RPMI7951 (cell line): ENCODE results near the gene RPN1. TPM values are rescaled to one million over a fixed set of nuclear protein-coding genes. Genes with fewer than 3 reads are reported as not detected.
"Not testable (repeated sequence)": the region's sequence is repeated elsewhere in the genome, so short reads cannot be mapped to it uniquely, and the experiment has no call there.

ENCODE experiments used
- DNase-seq: peaks from one replicate; pipeline ENCODE4 v3.0.0-alpha.2; 2012; ENCODE audit warnings: low read depth
- total RNA-seq: library from RNA; depleted of rRNA; stranded (reverse); fragments of >200 nt; shearing (Covaris generic); gene quantifications from 2 replicates; pipeline ENCODE4 v1.2.3, GENCODE V29; 2014

RPN1 gene
- total RNA-seq, 1 experiment from 2014 or later = 423 TPM

DNA sequence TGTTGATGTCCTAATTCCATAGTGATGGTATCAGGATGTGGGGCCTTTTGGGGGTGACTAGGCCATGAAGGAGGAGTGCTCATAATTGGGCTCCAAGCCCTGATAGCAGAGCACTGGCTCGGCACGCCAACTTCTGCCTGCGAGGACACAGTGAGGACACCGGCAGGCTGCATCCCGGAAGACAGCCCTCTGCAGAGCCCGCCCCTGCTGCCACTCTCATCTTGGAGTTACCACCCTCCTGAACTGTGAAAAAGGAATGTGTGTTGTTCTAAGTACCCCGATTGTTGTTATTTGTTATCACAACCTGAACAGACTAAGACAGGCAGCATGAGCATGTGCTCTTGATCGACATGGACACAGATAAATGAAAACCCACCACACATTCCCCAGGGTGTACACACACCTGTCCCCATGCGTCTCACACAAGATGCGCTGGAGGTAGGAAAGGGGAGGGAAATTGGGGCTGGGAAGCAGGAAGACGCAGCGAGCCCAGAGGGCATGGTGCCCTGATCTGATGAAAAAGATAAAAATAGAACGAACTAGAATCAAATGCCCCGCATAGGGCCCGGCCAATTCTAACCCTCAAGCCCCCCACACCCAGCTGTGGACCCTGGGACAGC, 40.1 kb downstream of the RPN1 start:
- no peak for DNase-seq

DNA sequence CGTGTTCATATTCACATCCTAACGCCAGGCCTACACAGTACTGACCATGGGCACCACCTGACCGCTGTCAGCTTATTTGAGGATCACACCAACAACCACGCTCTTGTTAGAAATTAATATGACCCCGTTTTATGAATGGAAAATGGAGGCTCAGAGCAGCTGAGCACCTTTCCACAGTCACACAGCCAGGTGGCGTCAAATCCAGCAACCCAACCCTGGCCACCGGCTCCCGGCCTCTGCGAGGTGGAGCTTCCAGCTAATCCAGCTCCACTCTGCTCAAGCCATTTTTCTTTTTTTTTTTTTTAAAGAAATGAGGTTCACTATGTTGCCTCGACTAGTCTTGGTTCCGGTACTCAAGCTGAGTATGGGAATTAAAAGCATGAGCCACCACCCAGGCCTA, 41.3 kb downstream of the RPN1 start:
- DNase-seq = no peak

DNA sequence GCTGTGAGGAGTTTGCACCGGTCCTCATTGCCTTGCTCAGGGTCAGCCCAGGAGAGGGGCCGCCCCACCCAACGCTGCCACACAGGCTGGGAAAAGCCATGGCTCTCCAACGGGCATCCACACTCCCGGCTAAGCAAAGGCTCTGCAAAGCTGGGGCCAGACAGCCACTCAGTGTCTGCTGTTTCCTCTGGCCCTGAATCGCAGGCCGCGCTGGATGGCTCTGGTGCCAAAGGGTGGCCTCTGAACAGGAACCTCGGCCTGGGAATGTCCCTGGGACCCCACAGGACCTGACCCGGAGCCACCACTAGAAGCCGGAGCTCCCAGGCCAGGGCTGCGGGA, 42.9 kb downstream of the RPN1 start:
- DNase-seq = no peak

- DNase-seq = no peak
Observed at GRCh38 chr3:128606094-128606493, 44.5 kb downstream of the RPN1 start.

GRCh38 chr3:128605091-128606046, 45.2 kb downstream of the RPN1 start:
- DNase-seq = no peak

GRCh38 chr3:128603811-128604775, 46.5 kb downstream of the RPN1 start:
- no peak for DNase-seq

DNA sequence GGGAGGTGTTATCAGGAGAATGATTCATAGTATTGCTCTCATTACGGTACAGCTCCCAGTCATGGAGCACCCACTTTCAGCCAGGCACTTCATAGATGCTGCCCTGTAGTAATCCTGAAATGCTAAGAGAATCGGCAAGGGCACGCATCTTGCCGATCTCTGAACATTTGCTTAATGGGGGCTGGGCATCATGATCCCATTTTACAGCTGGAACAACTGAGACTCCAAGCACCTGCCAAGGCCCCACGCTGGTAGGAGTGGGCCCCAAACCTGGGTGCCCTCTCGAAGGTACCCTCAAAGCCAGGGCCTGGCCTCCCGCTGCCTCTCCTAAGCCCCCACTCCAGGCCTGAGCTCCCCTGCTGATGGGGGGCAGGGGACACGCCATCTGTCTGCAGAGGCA, 47.3 kb downstream of the RPN1 start:
- DNase-seq = no peak

- no peak for DNase-seq
Observed at GRCh38 chr3:128598884-128599664, 51.5 kb downstream of the RPN1 start.

- DNase-seq = no peak
Observed at GRCh38 chr3:128597900-128598299, 52.7 kb downstream of the RPN1 start.

DNA sequence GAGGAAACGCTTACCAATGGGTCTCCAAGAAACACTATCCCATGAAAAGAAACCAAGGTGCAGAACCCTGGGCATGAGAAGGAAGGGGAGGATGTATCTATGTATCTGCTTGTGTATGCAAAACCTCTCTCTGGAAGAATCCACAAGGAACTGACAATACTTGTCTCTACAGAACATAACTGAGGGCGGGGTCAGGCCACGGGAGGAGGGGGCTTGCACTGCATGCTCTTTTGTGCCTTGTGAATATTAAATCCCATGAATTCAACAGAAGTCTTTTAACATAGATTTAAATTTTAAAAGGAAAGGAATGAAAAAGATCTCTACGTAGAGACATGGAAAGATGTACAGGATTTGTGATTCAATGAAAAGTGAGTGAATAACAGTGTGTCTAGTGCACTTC, 57.8 kb downstream of the RPN1 start:
- DNase-seq = no peak

GRCh38 chr3:128591738-128592426, 58.7 kb downstream of the RPN1 start:
- no peak for DNase-seq

DNA sequence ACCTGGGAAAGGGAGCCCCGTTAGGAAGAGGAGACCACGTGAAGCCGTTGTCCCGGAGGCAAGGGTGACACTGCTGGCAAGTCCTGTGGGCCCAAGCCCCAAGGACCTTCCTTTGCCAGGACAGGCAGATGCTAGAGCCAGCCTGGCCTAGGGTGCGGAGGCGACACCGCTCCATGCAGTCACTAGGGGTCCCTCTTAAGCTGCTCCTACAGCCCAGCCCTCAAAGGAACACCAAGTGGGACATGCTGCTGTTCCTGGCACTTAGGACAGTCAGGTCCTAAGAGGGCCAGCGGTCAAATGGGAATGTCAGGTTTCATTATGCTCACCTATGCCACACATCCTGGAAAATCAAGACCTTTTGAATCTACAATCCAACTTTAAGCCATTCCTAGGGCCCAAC, 59.7 kb downstream of the RPN1 start:
- DNase-seq = no peak

DNA sequence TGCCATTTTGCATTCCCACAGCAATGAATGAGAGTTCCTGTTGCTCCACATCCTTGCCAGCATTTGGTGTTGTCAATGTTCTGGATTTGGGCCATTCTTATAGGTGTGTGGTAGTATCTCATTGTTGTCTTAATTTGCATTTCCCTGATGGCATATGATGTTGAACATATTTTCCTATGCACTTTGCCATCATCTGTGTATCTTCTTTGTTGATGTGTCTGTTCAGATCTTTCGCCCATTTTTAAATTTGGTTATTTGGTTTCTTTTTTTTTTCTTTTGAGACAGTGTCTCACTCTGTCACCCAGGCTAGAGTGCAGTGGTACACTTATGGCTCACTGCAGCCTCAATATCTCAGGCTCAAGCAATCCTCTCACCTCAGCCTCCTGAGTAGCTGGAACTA, 60.6 kb downstream of the RPN1 start:
- DNase-seq = not testable (repeated sequence)

- DNase-seq = no peak
Observed at GRCh38 chr3:128588147-128588546, 62.5 kb downstream of the RPN1 start.

GRCh38 chr3:128587391-128587790, 63.2 kb downstream of the RPN1 start:
- no peak for DNase-seq

DNA sequence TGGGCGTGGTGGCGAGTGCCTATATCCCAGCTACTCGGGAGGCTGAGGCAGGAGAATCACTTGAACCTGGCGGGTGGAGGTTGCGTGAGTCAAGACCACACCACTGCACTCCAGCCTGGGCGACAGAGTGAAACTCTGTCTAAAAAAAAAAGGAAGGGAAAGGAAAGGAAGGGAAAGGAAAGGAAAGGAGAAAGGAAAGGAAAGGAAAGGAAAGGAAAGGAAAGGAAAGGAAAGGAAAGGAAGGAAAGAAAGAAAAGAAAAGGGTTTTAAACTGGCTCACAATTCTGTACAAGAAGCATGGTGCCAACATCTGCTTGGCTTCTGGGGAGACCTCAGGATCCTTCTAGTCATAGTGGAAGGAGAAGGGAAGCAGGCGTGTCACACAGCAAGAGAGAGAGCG, 63.7 kb downstream of the RPN1 start:
- not testable (repeated sequence) for DNase-seq

GRCh38 chr3:128586391-128586790, 64.2 kb downstream of the RPN1 start:
- not testable (repeated sequence) for DNase-seq

DNA sequence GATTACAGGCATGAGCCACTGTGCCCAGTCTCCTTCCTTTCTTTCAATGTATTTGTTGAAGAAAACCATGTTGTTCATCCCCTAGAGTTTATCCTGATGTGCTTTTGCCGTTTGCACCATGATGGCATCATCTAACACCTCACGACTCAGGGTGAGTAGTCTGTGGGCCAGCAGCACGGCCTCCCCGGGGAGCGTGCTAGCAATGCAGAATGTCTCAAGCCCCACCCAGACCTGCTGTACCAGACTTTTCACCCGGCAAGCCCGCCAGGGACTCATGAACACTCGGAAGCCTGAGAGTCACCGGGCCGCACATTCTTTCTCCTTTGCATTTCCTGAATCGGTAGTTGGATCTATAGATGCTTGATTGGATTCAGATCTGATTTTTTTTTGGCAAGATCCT, 64.6 kb downstream of the RPN1 start:
- DNase-seq = no peak

DNA sequence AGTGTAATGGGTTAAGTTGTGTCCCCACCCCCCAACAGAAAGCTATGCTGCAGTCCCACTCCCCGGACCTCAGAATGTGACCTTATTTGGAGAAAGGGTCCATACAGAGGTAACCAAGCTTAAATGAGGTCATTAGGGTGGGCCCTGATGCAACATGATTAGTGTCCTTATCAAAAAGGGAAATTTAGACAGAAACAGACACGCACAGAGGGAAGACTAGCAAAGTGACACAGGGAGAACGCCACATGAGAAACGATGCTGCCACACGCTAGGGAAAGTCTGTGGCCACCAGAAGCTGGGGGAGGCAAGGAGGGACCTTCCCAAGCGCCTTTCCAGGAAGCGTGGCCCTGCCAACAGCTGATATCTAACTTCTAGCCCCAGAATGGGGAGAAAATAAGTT, 65.4 kb downstream of the RPN1 start:
- no peak for DNase-seq

GRCh38 chr3:128584412-128585020, 66.1 kb downstream of the RPN1 start:
- peak; percentile 78 for DNase-seq
